ENCODE data around the gene CDH26.

GRCh38 chr20:59939052-59939878 is 19.0 kb upstream of the CDH26 start:
- TF ChIP-seq CTCF (IDR thresholded peaks at IDR 0.05) (no peak), POLR2A (IDR thresholded peaks at IDR 0.05) (no peak)

Data from esophagus squamous epithelium (tissue), 4 donors.